GM19351 (cell line): ENCODE results near the gene RAB10.
"Not testable (repeated sequence)": the region's sequence is repeated elsewhere in the genome, so short reads cannot be mapped to it uniquely, and the experiment has no call there.

ENCODE experiments used
- ATAC-seq: cut with Tn5 transposase; IDR thresholded peaks from one replicate; pipeline ENCODE4 v1.9.1; 2021; ENCODE audit warnings: mild to moderate bottlenecking, moderate library complexity; ENCODE audit not compliant: unreplicated experiment

Gene RAB10

GRCh38 chr2:26144953-26145680, 111.2 kb downstream of the RAB10 start:
- peak; percentile 43 for ATAC-seq

GRCh38 chr2:26148501-26148900, 114.6 kb downstream of the RAB10 start:
- no peak for ATAC-seq

GRCh38 chr2:26150243-26150642, 116.4 kb downstream of the RAB10 start:
- ATAC-seq, result no peak

DNA sequence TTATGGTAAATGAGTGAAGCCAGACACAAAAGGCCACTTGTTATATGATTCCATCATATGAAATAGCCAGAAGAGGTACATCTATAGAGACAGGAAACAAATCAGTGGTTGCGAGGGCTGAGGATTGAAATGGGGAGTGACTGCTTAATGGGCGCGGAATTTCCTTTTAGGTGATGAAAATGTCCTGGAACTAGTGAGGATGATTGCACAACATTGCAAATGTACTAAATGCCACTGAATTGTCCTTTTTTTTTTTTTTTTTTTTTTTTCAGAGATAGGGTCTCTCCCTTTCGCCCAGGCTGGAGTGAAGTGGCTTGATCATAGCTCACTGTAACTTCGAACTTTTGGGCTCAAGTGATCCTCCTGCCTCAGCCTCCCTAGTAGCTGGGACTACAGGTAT, 123.7 kb downstream of the RAB10 start:
- no peak for ATAC-seq

DNA sequence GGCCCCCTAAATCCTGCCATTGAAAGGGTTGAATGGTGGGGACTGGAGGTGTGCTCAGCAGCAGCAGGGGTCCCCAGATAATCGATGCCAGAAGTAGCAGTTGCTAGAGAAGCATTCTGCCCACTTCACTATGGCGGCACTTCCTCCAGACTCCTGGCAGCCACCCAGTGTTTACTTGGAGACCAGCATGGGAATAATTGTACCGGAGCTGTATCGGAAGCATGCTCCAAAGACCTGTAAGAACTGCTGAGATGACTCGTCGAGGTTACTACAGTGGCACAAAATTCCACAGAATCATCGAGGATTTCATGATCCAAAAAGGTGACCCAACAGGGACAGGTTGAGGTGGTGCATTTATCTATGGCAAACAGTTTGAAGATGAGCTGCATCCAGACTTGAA, 128.0 kb downstream of the RAB10 start:
- no peak for ATAC-seq

DNA sequence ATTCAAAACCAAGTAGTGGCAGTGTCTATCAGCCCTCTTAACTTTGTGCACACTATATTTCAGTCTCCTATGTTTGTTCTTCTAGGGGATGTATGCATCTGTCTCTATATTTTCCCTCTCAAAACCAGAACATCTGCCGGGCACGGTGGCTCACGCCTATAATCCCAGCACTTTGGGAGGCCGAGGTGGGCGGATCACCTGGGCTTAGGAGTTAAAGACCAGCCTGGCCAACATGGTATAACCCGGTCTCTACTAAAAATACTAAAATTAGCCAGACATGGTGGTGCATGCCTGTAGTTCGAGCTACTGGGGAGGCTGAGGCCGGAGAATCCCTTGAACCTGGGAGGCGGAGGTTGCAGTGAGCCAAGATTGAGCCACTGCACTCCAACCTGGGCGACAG, 129.1 kb downstream of the RAB10 start:
- ATAC-seq, result no peak

GRCh38 chr2:26164231-26164630, 130.3 kb downstream of the RAB10 start:
- ATAC-seq, result no peak

GRCh38 chr2:26164641-26165211, 130.8 kb downstream of the RAB10 start:
- no peak for ATAC-seq

DNA sequence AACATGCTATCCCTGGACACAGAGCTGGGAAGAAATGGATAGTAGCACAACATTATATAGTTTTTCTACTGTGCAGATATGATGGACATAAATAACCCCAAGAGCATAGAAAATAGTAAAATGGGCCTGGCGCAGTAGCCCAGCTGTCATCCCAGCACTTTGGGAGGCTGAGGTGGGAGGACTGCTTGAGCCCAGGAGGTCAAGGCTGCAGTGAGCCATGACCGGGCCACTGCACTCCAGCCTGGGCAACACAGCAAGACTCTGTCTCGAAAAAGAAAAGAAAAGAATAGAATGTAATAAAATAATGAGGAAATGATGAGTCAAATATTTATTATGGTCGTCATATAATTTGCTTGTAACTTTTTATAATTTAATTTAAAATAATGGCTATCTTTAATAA, 131.5 kb downstream of the RAB10 start:
- ATAC-seq, result no peak

GRCh38 chr2:26166541-26166940, 132.7 kb downstream of the RAB10 start:
- not testable (repeated sequence) for ATAC-seq

DNA sequence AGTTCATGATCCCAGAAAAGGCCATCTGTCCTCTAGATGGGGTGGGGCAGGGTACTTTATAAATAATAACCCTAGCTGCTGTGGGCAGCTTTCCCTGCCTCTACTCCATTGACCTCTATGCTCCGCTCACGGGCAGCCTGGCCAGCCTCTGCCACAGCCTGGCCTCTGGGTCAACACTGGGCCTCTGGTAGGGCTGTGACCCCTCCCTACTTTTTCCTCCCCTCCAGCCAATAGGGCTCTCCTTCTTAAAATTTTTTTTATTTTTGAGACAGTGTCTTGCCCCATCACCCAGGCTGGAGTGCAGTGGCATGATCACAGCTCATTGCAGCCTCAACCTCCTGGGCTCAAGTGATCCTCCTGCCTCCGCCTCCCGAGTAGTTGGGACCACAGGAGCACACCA, 134.9 kb downstream of the RAB10 start:
- ATAC-seq, result no peak

DNA sequence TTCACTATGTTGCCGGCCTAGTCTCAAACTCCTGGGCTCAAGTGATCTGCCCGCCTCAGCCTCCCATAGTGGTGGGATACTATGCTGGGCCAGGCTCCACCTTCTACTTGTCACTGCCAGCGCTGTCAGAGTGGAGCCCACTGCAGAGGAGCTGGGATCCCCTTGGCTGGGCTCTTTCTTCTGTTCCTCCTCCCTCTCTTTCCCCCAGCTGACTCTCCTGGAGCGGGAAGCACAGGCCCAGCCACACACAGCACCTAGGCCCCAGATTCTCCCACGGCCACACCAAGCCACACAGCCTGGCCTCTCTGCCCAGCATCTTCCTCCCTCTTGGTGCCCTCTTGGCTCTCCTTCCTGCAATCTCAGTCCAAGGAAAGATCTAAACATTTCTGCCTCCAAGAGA, 135.3 kb downstream of the RAB10 start:
- no peak for ATAC-seq

- ATAC-seq, result no peak
Observed at GRCh38 chr2:26169681-26170414, 136.0 kb downstream of the RAB10 start.

- ATAC-seq, result no peak
Observed at GRCh38 chr2:26170795-26171194, 136.9 kb downstream of the RAB10 start.

- no peak for ATAC-seq
Observed at GRCh38 chr2:26172189-26172870, 138.4 kb downstream of the RAB10 start.

- no peak for ATAC-seq
Observed at GRCh38 chr2:26172871-26173775, 139.2 kb downstream of the RAB10 start, which contains the start of gene GAREM2. GAREM2 (plus strand) TSS chr2:26173088; CDS start chr2:26173221, 133 bp downstream.

DNA sequence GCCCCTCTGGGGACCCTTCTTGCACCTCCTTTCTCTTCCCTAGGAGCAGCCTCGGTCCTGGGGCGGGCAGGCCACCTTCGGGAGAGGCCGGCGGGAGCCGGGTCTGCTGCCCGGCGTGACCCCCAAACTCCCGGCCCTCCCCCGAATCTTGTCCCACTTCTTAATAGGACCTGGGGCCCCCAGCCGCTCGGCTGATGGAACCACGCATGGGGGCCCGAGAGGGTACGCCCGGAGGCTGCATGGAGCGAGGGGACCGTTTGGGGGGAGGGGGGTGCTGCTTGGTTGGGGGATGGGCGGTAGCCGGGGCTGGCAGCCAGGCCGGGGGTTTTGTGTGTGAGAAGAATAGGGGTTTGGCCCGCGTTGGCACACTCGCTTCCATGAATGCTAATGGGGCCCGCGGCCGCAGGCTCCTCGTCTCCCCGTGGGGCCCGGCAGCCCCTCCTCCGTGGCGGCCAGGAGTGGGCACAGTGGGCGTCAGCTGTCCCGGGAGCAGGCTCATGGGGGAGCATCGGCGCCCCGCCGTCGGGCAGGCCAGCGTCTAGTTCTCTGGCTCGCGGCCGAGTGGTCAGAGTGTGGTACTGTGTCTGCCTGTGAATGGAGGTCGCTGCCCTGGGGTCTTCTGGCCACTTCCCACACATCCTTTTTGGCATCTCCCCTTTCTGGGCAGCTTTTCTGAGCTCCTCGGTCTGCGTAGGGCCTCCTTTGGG, 140.0 kb downstream of the RAB10 start:
- no peak for ATAC-seq

- ATAC-seq, result no peak
Observed at GRCh38 chr2:26174691-26175465, 141.0 kb downstream of the RAB10 start.
